Gastroesophageal sphincter (tissue), 3 donors: Measurements from ENCODE around the gene ZNF3.

Source experiments
- CTCF ChIP-seq, 4 experiments: fragments of 200-600 bp in 2 of 4; fragments of 450-650 bp in 2 of 4; sonication (generic) in 1 of 4; IDR thresholded peaks; one replicate each; pipeline ENCODE4 v1.5.1; 2017 to 2019; ENCODE audit warnings: antibody characterized with exemption in 4 of 4, mild to moderate bottlenecking in 2 of 4, moderate library complexity in 2 of 4
- EP300 ChIP-seq: sonication (generic); formaldehyde crosslinking; IDR thresholded peaks from one replicate; pipeline ENCODE4 v1.6.1; 2017; ENCODE audit warnings: antibody characterized with exemption, mild to moderate bottlenecking

- TF ChIP-seq CTCF (IDR thresholded peaks at IDR 0.05): no peak
- no peak for TF ChIP-seq EP300
These were observed 8.1 kb upstream of the ZNF3 start for GRCh38 chr7:100089458-100090196.
